ENCODE data around the gene NDST1. TPM values are rescaled to one million over a fixed set of nuclear protein-coding genes. Genes with fewer than 3 reads are reported as not detected.

Gene NDST1
- total RNA-seq, 2 experiments from 2014 or later = 9.5 to 26.6 TPM

DNA sequence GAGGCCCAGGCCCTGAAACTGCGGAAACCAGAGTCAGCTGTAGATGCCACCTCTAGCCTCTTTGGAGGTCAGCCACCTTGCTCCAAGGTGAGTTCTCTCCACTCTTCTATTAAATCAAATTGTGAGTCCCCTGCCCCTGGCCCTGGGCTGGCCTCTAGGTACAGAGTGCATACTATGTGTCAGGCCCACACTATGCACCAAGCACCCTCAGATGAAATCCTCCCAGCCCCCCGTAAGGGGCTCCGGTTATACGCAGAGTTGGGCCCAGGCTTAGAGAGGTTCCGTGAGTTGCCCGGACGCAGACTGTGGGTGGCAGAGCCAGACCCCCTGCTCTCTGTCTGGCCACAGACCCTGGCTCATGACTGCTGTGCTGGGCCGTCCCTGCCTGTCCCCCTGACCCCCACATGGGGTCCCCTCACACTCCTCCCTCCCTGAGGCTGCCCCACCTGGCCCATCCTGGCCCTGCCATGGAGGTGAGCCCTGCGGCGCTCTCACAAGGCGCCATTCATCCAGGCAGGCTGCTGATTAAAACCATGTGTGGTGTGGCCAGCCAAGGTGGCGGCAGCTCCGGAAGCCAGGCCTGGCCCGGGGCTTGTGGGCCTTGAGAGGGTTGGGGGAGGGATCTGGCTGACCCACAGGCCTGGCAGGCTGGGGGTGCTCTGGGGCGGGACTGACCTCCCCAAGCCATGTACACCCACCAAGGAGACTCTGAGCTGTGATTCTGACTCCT, 67.1 kb downstream of the NDST1 start:
- no peak overlapping the region for H3K27ac ChIP-seq (ENCODE audit: low read depth, low read length, poor library complexity, severe bottlenecking)
- POLR2A ChIA-PET = no interaction called here

GRCh38 chr5:150575745-150576448, 68.0 kb downstream of the NDST1 start:
- Histone ChIP-seq H3K4me3 (ENCODE audit: low read depth, low read length, poor library complexity, severe bottlenecking) (no peak overlapping the region), H3K27ac (ENCODE audit: low read depth, low read length, poor library complexity, severe bottlenecking) (no peak overlapping the region), H2AFZ (ENCODE audit: low read length) (no peak overlapping the region), H3K9me3 (ENCODE audit: low read length) (no peaks in the 10 kb centered on the region), H3K9me2 (ENCODE audit: insufficient read depth, low read length) (no peaks in the 10 kb centered on the region), H3K36me3 (ENCODE audit: insufficient read depth, low read length) (no peaks in the 10 kb centered on the region), H3K4me2 (ENCODE audit: low read length) (no peak overlapping the region), H4K20me1 (ENCODE audit: insufficient read depth, low read length) (no peaks in the 10 kb centered on the region), H3K79me2 (ENCODE audit: insufficient read depth, low read depth, low read length) (no peaks in the 10 kb centered on the region), H3K4me1 (ENCODE audit: insufficient read depth, low read length, poor library complexity, severe bottlenecking) (no peaks in the 10 kb centered on the region)
- BruUV-seq (replicated peaks) = no TSS peak
- ChIA-PET POLR2A (no interaction called here), CTCF (ENCODE audit: unreplicated experiment) (no interaction called here)
- no peak for TF ChIP-seq EZH2phosphoT487 (IDR thresholded peaks at IDR 0.05; ENCODE audit: borderline replicate concordance, low read depth, low read length)
- TF ChIP-seq, protein P1, sequence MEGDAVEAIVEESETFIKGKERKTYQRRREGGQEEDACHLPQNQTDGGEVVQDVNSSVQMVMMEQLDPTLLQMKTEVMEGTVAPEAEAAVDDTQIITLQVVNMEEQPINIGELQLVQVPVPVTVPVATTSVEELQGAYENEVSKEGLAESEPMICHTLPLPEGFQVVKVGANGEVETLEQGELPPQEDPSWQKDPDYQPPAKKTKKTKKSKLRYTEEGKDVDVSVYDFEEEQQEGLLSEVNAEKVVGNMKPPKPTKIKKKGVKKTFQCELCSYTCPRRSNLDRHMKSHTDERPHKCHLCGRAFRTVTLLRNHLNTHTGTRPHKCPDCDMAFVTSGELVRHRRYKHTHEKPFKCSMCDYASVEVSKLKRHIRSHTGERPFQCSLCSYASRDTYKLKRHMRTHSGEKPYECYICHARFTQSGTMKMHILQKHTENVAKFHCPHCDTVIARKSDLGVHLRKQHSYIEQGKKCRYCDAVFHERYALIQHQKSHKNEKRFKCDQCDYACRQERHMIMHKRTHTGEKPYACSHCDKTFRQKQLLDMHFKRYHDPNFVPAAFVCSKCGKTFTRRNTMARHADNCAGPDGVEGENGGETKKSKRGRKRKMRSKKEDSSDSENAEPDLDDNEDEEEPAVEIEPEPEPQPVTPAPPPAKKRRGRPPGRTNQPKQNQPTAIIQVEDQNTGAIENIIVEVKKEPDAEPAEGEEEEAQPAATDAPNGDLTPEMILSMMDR (conservative IDR thresholded peaks at IDR 0.05; ENCODE audit: low read length) = no peak
- DNase-seq (ENCODE audit: low spot score) = no peak
- intact Hi-C loops (cut with micrococcal nuclease; ENCODE audit: unreplicated experiment) = no loop called here

More for the DNA sequence above, 67.1 kb downstream of the NDST1 start:
- no peak for DNase-seq (ENCODE audit: low spot score)
- H3K9me3 ChIP-seq (ENCODE audit: low read length) = no peaks in the 10 kb centered on the region
- H2AFZ ChIP-seq (ENCODE audit: low read length) = no peak overlapping the region
- no peak overlapping the region for H3K4me2 ChIP-seq (ENCODE audit: low read length)
- intact Hi-C loops (cut with micrococcal nuclease; ENCODE audit: unreplicated experiment) = no loop called here
- H3K36me3 ChIP-seq (ENCODE audit: insufficient read depth, low read length) = no peaks in the 10 kb centered on the region
- H4K20me1 ChIP-seq (ENCODE audit: insufficient read depth, low read length) = no peaks in the 10 kb centered on the region
- H3K9me2 ChIP-seq (ENCODE audit: insufficient read depth, low read length) = no peaks in the 10 kb centered on the region
- TF ChIP-seq, protein P1 (conservative IDR thresholded peaks at IDR 0.05; ENCODE audit: low read length) = no peak
- no peak for TF ChIP-seq EZH2phosphoT487 (IDR thresholded peaks at IDR 0.05; ENCODE audit: borderline replicate concordance, low read depth, low read length)
- H3K4me1 ChIP-seq (ENCODE audit: insufficient read depth, low read length, poor library complexity, severe bottlenecking) = no peaks in the 10 kb centered on the region
- no peak overlapping the region for H3K4me3 ChIP-seq (ENCODE audit: low read depth, low read length, poor library complexity, severe bottlenecking)
- CTCF ChIA-PET (ENCODE audit: unreplicated experiment) = no interaction called here
- H3K79me2 ChIP-seq (ENCODE audit: insufficient read depth, low read depth, low read length) = no peaks in the 10 kb centered on the region
- no TSS peak for BruUV-seq (replicated peaks)

- Histone ChIP-seq H3K27ac (ENCODE audit: low read depth, low read length, poor library complexity, severe bottlenecking) (no peak overlapping the region), H3K9me3 (ENCODE audit: low read length) (no peaks in the 10 kb centered on the region), H3K9me2 (ENCODE audit: insufficient read depth, low read length) (no peaks in the 10 kb centered on the region), H4K20me1 (ENCODE audit: insufficient read depth, low read length) (no peaks in the 10 kb centered on the region), H3K36me3 (ENCODE audit: insufficient read depth, low read length) (no peaks in the 10 kb centered on the region), H3K79me2 (ENCODE audit: insufficient read depth, low read depth, low read length) (no peaks in the 10 kb centered on the region), H3K4me1 (ENCODE audit: insufficient read depth, low read length, poor library complexity, severe bottlenecking) (no peaks in the 10 kb centered on the region), H3K4me3 (ENCODE audit: low read depth, low read length, poor library complexity, severe bottlenecking) (no peak overlapping the region), H2AFZ (ENCODE audit: low read length) (no peak overlapping the region), H3K4me2 (ENCODE audit: low read length) (no peak overlapping the region)
- BruUV-seq (replicated peaks) = no TSS peak
- intact Hi-C loops (cut with micrococcal nuclease; ENCODE audit: unreplicated experiment) = no loop called here
- POLR2A ChIA-PET = interaction anchor here (0.6 kb wide), 1 partner anchor 27 kb away, joined by 3 read pairs; no protein-coding TSS in a partner anchor
- TF ChIP-seq EZH2phosphoT487 (IDR thresholded peaks at IDR 0.05; ENCODE audit: borderline replicate concordance, low read depth, low read length) = no peak
- TF ChIP-seq, protein P1 (conservative IDR thresholded peaks at IDR 0.05; ENCODE audit: low read length) = no peak
- CTCF ChIA-PET (ENCODE audit: unreplicated experiment) = no interaction called here
- DNase-seq (ENCODE audit: low spot score) = no peak
These were observed 68.6 kb downstream of the NDST1 start for GRCh38 chr5:150576449-150576949.
